Psoas muscle (tissue), 8 donors: ENCODE results near the gene RBM47. TPM values are rescaled to one million over a fixed set of nuclear protein-coding genes. Genes with fewer than 3 reads are reported as not detected.
"Not testable (repeated sequence)": the region's sequence is repeated elsewhere in the genome, so short reads cannot be mapped to it uniquely, and the experiment has no call there.

ENCODE experiments used
- ATAC-seq, 4 donors: fragments of 200-7000 bp; cut with Tn5 transposase; one replicate each; pipeline ENCODE4 v1.9.1; 2020; ENCODE audit warnings: moderate library complexity in 3 of 4, mild to moderate bottlenecking in 2 of 4
- DNase-seq, 2 donors: peaks; one replicate each; pipeline ENCODE4 v3.0.0-alpha.2; 2020
- H3K27ac ChIP-seq: fragments of 200-600 bp; one replicate; pipeline ENCODE4 v1.8.0; 2022
- H3K27me3 ChIP-seq, 3 donors: fragments of 200-600 bp in 1 of 3; one replicate each; pipeline versions ENCODE4 v1.6.1 to v1.8.0; 2013 to 2022; ENCODE audit warnings: low read length in 2 of 3, mild to moderate bottlenecking in 2 of 3, moderate library complexity in 1 of 3; ENCODE audit not compliant: insufficient read depth in 3 of 3
- H3K36me3 ChIP-seq, 2 donors: fragments of 200-600 bp in 1 of 2; one replicate each; pipeline versions ENCODE4 v1.6.1 to v1.8.0; 2013 to 2022; ENCODE audit warnings: low read depth in 1 of 2, mild to moderate bottlenecking in 1 of 2, moderate library complexity in 1 of 2; ENCODE audit not compliant: insufficient read depth in 1 of 2
- H3K4me1 ChIP-seq: fragments of 200-600 bp; one replicate; pipeline ENCODE4 v1.8.0; 2022
- H3K4me3 ChIP-seq: fragments of 200-600 bp; one replicate; pipeline ENCODE4 v1.8.0; 2022; ENCODE audit warnings: mild to moderate bottlenecking
- H3K9me3 ChIP-seq: fragments of 200-600 bp; one replicate; pipeline ENCODE4 v1.8.0; 2022
- CTCF ChIP-seq: fragments of 200-600 bp; IDR thresholded peaks from one replicate; pipeline ENCODE4 v1.8.0; 2022; ENCODE audit warnings: antibody characterized with exemption
- WGBS, 3 donors: extraction: QIAGEN DNeasy Blood & Tissue Kit; methylation state at CpG; one replicate each; pipeline versions ENCODE4 v1.1.6 to v1.1.7; 2013; 5-methylcytosine and 5-hydroxymethylcytosine counted together
- intact Hi-C, 2 donors: fragments of 100-400 bp; cut with DNase I; formaldehyde crosslinking; loops; one replicate each; pipeline versions ENCODE4 v1.11.0 to v1.14.2; 2022
- polyA plus RNA-seq, 3 donors: library from polyadenylated mRNA; stranded (reverse); fragments of 200-250 nt; gene quantifications; one replicate each; pipeline ENCODE4 v1.2.3, GENCODE V29; 2013
- total RNA-seq, 4 donors: library from RNA; stranded (reverse); fragmentation: NEBNext Ultra II Directional in 2 of 4; extraction: Animal tissue kit (Norgen Biotek cat#: 25700) in 2 of 4; gene quantifications; one replicate each; pipeline versions ENCODE4 v1.2.1 to v1.2.4, GENCODE V29; 2021 to 2023
- donor health status: healthy with polysubstance abuse.
- donor health status: DM: no; HTN: no; CAD: no; lungs with moderate emphysema.
- donor health status: Bipolar disorder and iron deficiency.
- donor health status: healthy.
- donor health status: DM: yes; HTN: yes; CAD: no.
- donor health status: DM: no; HTN: no; CAD: no.
- donor health status: DM: no; HTN: no; CAD: no.
- donor health status: DM: yes; HTN: yes; CAD: no.

Gene RBM47
- total and polyA plus RNA-seq, 7 donors: 0.17 to 2.3 (median 1.2) TPM

- ATAC-seq (no peak), DNase-seq (no peak)
- no peaks in the 10 kb centered on the region for H3K36me3 ChIP-seq
- H3K27me3 ChIP-seq: peaks cover 0 to 3% (median 0%) of the 10 kb centered on the region in 3 donors
- H3K4me1 ChIP-seq: no peaks in the 10 kb centered on the region
- TF ChIP-seq CTCF: no peak
- H3K9me3 ChIP-seq: no peaks in the 10 kb centered on the region
- H3K4me3 ChIP-seq: no peak overlapping the region
- intact Hi-C loops: no loop called here
- no peak overlapping the region for H3K27ac ChIP-seq
Observed at GRCh38 chr4:40645586-40645985, 15.9 kb upstream of the RBM47 start.

DNA sequence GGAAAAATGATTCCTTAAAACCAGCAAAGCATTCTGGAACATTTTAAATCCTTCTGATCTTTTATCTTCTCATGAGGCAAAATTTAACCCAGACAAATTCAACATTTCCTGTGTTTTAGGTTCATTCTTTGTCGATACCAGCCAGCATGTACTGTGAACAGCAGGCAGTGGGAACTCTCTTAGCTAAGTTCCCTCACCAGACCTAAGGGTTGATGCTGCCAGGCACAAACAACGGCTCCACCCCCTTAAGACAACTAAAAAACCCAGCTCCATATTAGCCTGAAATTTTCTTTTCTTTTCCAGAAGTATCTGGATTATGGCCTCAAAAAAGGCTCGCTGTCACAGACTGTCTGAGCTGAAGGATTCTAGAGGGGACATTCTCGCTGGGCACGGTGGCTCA, 2.4 kb upstream of the RBM47 start:
- WGBS, 3 donors: 71 to 76% (median 72%) methylated on average over 5 of the region's 5 CpGs
- ATAC-seq (no peak), DNase-seq (no peak)
- H3K4me3 ChIP-seq: no peak overlapping the region
- peaks cover 0 to 30% (median 7%) of the 10 kb centered on the region in 3 donors for H3K27me3 ChIP-seq
- H3K36me3 ChIP-seq: no peaks in the 10 kb centered on the region
- H3K9me3 ChIP-seq: no peaks in the 10 kb centered on the region
- no peak for TF ChIP-seq CTCF
- H3K27ac ChIP-seq: no peak overlapping the region
- intact Hi-C loops: no loop called here
- no peaks in the 10 kb centered on the region for H3K4me1 ChIP-seq

- intact Hi-C loops: no loop called here
- no peaks in the 10 kb centered on the region for H3K9me3 ChIP-seq
- ATAC-seq (peak in 1 of 4 donors; percentile 30), DNase-seq (peak in 1 of 2 donors; percentile 27)
- 51 to 56% (median 54%) methylated on average over 41 of the region's 41 CpGs for WGBS, 3 donors
- peak overlapping the region; percentile 67 for H3K4me3 ChIP-seq
- H3K27ac ChIP-seq: peak overlapping the region; percentile 41
- no peaks in the 10 kb centered on the region for H3K4me1 ChIP-seq
- no peak for TF ChIP-seq CTCF
- no peaks in the 10 kb centered on the region for H3K36me3 ChIP-seq
- peaks cover 0 to 40% (median 9%) of the 10 kb centered on the region in 3 donors for H3K27me3 ChIP-seq
Observed at GRCh38 chr4:40630335-40631021, 814 bp upstream of the RBM47 start.

DNA sequence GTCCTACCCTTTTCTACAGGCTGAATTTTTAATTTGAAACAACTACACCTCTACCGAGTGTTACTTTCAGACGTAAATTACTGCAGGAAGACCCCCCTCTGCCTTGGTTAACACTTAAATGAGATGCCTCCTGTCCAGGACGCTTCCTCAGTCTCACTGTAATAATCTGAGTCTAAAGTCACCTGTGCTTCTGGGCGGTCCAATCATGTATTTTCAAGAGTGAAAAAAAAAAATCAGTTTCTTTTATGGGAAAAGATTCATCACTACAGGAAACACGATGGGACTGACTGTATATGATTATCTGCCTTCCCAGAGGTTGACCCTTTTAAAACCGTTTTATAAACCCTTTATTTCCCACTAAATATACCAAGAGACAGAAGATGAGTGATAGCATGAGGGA, 776 bp downstream of the RBM47 start:
- H3K27ac ChIP-seq: no peak overlapping the region
- no peak for DNase-seq

GRCh38 chr4:40628407-40628806, 1.3 kb downstream of the RBM47 start:
- H3K9me3 ChIP-seq, DNase-seq, H3K36me3 ChIP-seq, H3K27ac ChIP-seq, H3K4me1 ChIP-seq, intact Hi-C loops, ATAC-seq: not testable (repeated sequence)
- 65 to 76% (median 70%) methylated on average over 6 of the region's 6 CpGs for WGBS, 3 donors
- peak overlapping the region; percentile 38 for H3K4me3 ChIP-seq
- H3K27me3 ChIP-seq: peaks cover 3 to 40% (median 9%) of the 10 kb centered on the region in 3 donors

More for the DNA sequence above, 776 bp downstream of the RBM47 start:
- ATAC-seq: no peak
- peak overlapping the region; percentile 67 for H3K4me3 ChIP-seq
- H3K4me1 ChIP-seq: no peaks in the 10 kb centered on the region
- no peaks in the 10 kb centered on the region for H3K9me3 ChIP-seq
- peaks cover 3 to 40% (median 9%) of the 10 kb centered on the region in 3 donors for H3K27me3 ChIP-seq
- 34 to 41% (median 34%) methylated on average over 6 of the region's 6 CpGs for WGBS, 3 donors
- TF ChIP-seq CTCF: no peak
- no peaks in the 10 kb centered on the region for H3K36me3 ChIP-seq
- intact Hi-C loops: no loop called here
